Hepatocyte (in vitro differentiated cells): Measurements from ENCODE around the gene MPC1.

Experiments
- EZH2 ChIP-seq: fragments of 200-600 bp; sonication (generic); IDR thresholded peaks from 2 replicates; pipeline ENCODE4 v1.6.1; 2016; ENCODE audit warnings: antibody characterized with exemption, mild to moderate bottlenecking, borderline replicate concordance
- EZH2phosphoT487 ChIP-seq: fragments of 200-600 bp; sonication (generic); IDR thresholded peaks from one replicate; pipeline ENCODE4 v1.6.1; 2018; ENCODE audit warnings: antibody characterized with exemption, mild to moderate bottlenecking, low read depth, moderate library complexity; ENCODE audit not compliant: unreplicated experiment, severe bottlenecking
- TF ChIP-seq, protein P1 (sequence below): fragments of 200-600 bp; sonication (generic); IDR thresholded peaks from 2 replicates; pipeline ENCODE4 v1.5.1; 2016; ENCODE audit warnings: antibody characterized with exemption, mild to moderate bottlenecking; ENCODE audit not compliant: poor library complexity

DNA sequence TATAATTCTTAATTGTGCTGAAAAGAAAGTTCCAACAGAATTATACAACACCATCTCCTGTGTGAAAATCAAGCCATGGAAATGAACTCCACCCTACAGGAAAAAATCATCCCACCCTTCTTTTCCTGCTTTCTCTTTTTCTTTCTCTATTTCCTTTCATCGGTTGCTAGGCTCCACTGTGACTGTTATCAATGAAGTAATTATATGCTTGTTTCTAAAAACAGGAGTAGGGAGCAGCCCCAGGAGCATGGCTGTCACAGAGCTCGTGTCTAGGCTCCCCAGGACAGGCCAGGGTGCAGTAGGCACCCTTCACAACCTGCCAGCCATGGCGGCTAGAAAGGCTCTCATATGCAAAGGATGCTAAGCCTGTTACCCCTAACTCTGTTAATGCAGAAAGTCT is 13.0 kb downstream of the MPC1 start:
- TF ChIP-seq, protein P1, sequence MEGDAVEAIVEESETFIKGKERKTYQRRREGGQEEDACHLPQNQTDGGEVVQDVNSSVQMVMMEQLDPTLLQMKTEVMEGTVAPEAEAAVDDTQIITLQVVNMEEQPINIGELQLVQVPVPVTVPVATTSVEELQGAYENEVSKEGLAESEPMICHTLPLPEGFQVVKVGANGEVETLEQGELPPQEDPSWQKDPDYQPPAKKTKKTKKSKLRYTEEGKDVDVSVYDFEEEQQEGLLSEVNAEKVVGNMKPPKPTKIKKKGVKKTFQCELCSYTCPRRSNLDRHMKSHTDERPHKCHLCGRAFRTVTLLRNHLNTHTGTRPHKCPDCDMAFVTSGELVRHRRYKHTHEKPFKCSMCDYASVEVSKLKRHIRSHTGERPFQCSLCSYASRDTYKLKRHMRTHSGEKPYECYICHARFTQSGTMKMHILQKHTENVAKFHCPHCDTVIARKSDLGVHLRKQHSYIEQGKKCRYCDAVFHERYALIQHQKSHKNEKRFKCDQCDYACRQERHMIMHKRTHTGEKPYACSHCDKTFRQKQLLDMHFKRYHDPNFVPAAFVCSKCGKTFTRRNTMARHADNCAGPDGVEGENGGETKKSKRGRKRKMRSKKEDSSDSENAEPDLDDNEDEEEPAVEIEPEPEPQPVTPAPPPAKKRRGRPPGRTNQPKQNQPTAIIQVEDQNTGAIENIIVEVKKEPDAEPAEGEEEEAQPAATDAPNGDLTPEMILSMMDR: no peak
- TF ChIP-seq EZH2 (no peak), EZH2phosphoT487 (no peak)
